ENCODE data around the gene SLC23A1.

DNA sequence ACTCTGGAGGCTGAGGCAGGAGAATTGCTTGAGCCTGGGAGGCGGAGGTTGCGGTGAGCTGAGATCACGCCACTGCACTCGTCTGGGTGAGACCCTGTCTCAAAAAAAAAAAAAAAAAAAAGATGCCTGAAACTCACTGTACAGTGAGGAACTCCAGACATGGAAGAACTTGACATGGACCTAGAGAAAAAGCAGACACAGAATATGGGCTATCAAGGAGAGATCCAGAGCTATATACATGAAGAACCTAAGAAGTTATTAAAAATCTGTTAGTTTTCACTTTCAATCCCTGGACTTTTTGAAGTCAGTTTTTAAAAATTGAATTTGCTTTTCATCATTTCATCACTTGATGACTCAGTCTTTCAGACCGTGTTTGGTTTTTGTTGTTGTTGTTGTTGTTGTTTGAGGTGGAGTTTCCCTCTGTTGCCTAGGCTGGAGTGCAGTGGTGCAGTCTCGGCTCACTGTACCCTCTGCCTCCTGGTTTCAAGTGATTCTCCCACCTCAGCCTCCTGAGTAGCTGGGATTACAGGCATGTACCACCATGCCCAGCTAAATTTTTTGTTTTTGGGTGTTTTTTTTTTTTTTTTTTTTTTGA is 21.2 kb downstream of the SLC23A1 start:
- TF ChIP-seq EZH2 (IDR thresholded peaks at IDR 0.05; ENCODE audit: borderline replicate concordance, low read depth, low read length, poor library complexity, severe bottlenecking) = no peak
- TF ChIP-seq, protein P1, sequence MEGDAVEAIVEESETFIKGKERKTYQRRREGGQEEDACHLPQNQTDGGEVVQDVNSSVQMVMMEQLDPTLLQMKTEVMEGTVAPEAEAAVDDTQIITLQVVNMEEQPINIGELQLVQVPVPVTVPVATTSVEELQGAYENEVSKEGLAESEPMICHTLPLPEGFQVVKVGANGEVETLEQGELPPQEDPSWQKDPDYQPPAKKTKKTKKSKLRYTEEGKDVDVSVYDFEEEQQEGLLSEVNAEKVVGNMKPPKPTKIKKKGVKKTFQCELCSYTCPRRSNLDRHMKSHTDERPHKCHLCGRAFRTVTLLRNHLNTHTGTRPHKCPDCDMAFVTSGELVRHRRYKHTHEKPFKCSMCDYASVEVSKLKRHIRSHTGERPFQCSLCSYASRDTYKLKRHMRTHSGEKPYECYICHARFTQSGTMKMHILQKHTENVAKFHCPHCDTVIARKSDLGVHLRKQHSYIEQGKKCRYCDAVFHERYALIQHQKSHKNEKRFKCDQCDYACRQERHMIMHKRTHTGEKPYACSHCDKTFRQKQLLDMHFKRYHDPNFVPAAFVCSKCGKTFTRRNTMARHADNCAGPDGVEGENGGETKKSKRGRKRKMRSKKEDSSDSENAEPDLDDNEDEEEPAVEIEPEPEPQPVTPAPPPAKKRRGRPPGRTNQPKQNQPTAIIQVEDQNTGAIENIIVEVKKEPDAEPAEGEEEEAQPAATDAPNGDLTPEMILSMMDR (conservative IDR thresholded peaks at IDR 0.05; ENCODE audit: low read depth, low read length) = no peak

Data from A673 (cell line).